Measurements from ENCODE around the gene TGFBRAP1. TPM values are rescaled to one million over a fixed set of nuclear protein-coding genes. Genes with fewer than 3 reads are reported as not detected.

Gene TGFBRAP1
- total RNA-seq, 2 donors from 2014 or later, result 15.5 to 17.4 TPM

GRCh38 chr2:105373344-105373781 lies 43.8 kb upstream of the TGFBRAP1 start:
- Histone ChIP-seq H3K4me1 (ENCODE audit: control insufficient read depth, insufficient read depth, low read length) (no peaks in the 10 kb centered on the region), H3K4me3 (ENCODE audit: low read length) (no peak overlapping the region), H3K9ac (ENCODE audit: extremely low read depth, low read length, poor library complexity, severe bottlenecking) (no peak overlapping the region), H3K9me3 (ENCODE audit: control insufficient read depth, low read length) (no peaks in the 10 kb centered on the region), H3K27ac (ENCODE audit: low read depth, low read length) (no peak overlapping the region), H3K36me3 (ENCODE audit: control insufficient read depth, insufficient read depth, low read length) (peaks cover 36% of the 10 kb centered on the region), H3K27me3 (ENCODE audit: control insufficient read depth, insufficient read depth, low read length, poor library complexity, severe bottlenecking) (no peaks in the 10 kb centered on the region)
- Mint-ChIP-seq H3K27me3 (ENCODE audit: insufficient read depth) (no peaks in the 10 kb centered on the region), H3K4me3 (no peak overlapping the region), H3K27ac (no peak overlapping the region), H3K9me3 (no peaks in the 10 kb centered on the region), H3K36me3 (ENCODE audit: low read depth) (peaks cover 16% of the 10 kb centered on the region), H3K4me1 (no peaks in the 10 kb centered on the region)
- 92 to 94% methylated on average over 9 of the region's 9 CpGs for WGBS, 2 experiments (ENCODE audit: insufficient coverage in 1 of 2, insufficient read length in 1 of 2)
- DNase-seq, result no peak
- no peak for TF ChIP-seq CTCF (conservative IDR thresholded peaks at IDR 0.05)

GRCh38 chr2:105371810-105372209 lies 42.3 kb upstream of the TGFBRAP1 start:
- no peak overlapping the region for H3K27ac ChIP-seq (ENCODE audit: low read depth, low read length)
- no peaks in the 10 kb centered on the region for H3K4me1 ChIP-seq (ENCODE audit: control insufficient read depth, insufficient read depth, low read length)
- no peaks in the 10 kb centered on the region for H3K9me3 ChIP-seq (ENCODE audit: control insufficient read depth, low read length)
- TF ChIP-seq CTCF (conservative IDR thresholded peaks at IDR 0.05), result no peak
- DNase-seq, result no peak
- Mint-ChIP-seq H3K27me3 (ENCODE audit: insufficient read depth) (no peaks in the 10 kb centered on the region), H3K4me1 (no peaks in the 10 kb centered on the region), H3K9me3 (no peaks in the 10 kb centered on the region), H3K36me3 (ENCODE audit: low read depth) (peaks cover 19% of the 10 kb centered on the region), H3K4me3 (no peak overlapping the region), H3K27ac (no peak overlapping the region)
- H3K36me3 ChIP-seq (ENCODE audit: control insufficient read depth, insufficient read depth, low read length), result peaks cover 43% of the 10 kb centered on the region
- H3K27me3 ChIP-seq (ENCODE audit: control insufficient read depth, insufficient read depth, low read length, poor library complexity, severe bottlenecking), result no peaks in the 10 kb centered on the region
- WGBS, 2 experiments (ENCODE audit: insufficient coverage in 1 of 2, insufficient read length in 1 of 2), result 86 to 96% methylated on average over 3 to 4 of the region's 4 CpGs
- H3K4me3 ChIP-seq (ENCODE audit: low read length), result no peak overlapping the region
- no peak overlapping the region for H3K9ac ChIP-seq (ENCODE audit: extremely low read depth, low read length, poor library complexity, severe bottlenecking)

- H3K4me1 ChIP-seq (ENCODE audit: control insufficient read depth, insufficient read depth, low read length), result no peaks in the 10 kb centered on the region
- no peak overlapping the region for H3K9ac ChIP-seq (ENCODE audit: extremely low read depth, low read length, poor library complexity, severe bottlenecking)
- Mint-ChIP-seq H3K27me3 (ENCODE audit: insufficient read depth) (no peaks in the 10 kb centered on the region), H3K9me3 (no peaks in the 10 kb centered on the region), H3K4me1 (no peaks in the 10 kb centered on the region), H3K4me3 (no peak overlapping the region), H3K27ac (no peak overlapping the region), H3K36me3 (ENCODE audit: low read depth) (peaks cover 23% of the 10 kb centered on the region)
- H3K27me3 ChIP-seq (ENCODE audit: control insufficient read depth, insufficient read depth, low read length, poor library complexity, severe bottlenecking), result no peaks in the 10 kb centered on the region
- WGBS, 2 experiments (ENCODE audit: insufficient coverage in 1 of 2, insufficient read length in 1 of 2), result 91 to 97% methylated on average over 9 to 10 of the region's 10 CpGs
- H3K4me3 ChIP-seq (ENCODE audit: low read length), result no peak overlapping the region
- DNase-seq, result no peak
- H3K36me3 ChIP-seq (ENCODE audit: control insufficient read depth, insufficient read depth, low read length), result peaks cover 42% of the 10 kb centered on the region
- no peaks in the 10 kb centered on the region for H3K9me3 ChIP-seq (ENCODE audit: control insufficient read depth, low read length)
- no peak overlapping the region for H3K27ac ChIP-seq (ENCODE audit: low read depth, low read length)
- no peak for TF ChIP-seq CTCF (conservative IDR thresholded peaks at IDR 0.05)
Observed at GRCh38 chr2:105371156-105371555, 41.6 kb upstream of the TGFBRAP1 start.
